Measurements from ENCODE around the gene PLD1.

The PLD1 gene

GRCh38 chr3:171796625-171797264, 13.5 kb downstream of the PLD1 start:
- no peak for DNase-seq

- no peak for DNase-seq
Observed at GRCh38 chr3:171792531-171792930, 17.8 kb downstream of the PLD1 start.

DNA sequence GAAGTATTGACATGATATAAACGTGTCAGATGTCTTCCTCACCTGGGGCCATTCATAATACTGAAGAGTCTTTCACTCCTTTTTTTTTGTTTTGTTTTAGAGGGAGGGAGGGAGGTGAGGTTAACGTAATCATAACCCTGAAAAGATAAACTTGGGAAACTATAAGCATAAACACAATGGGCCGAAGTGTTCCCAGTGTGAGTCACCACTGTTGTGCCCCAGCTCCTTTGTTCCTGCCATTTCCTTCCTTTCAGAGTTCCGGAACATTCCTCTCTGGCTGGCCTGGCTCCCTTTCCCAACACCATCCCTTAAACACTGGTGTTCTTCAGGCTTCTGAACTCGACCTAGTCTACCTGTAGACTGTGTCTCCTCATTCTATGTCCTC, 18.6 kb downstream of the PLD1 start:
- DNase-seq = no peak

- no peak for DNase-seq
Observed at GRCh38 chr3:171790898-171791691, 19.2 kb downstream of the PLD1 start.

GRCh38 chr3:171790574-171790897, 19.7 kb downstream of the PLD1 start:
- DNase-seq = no peak

- no peak for DNase-seq
Observed at GRCh38 chr3:171789759-171790505, 20.4 kb downstream of the PLD1 start.

GRCh38 chr3:171788546-171789351, 21.5 kb downstream of the PLD1 start:
- DNase-seq = no peak

DNA sequence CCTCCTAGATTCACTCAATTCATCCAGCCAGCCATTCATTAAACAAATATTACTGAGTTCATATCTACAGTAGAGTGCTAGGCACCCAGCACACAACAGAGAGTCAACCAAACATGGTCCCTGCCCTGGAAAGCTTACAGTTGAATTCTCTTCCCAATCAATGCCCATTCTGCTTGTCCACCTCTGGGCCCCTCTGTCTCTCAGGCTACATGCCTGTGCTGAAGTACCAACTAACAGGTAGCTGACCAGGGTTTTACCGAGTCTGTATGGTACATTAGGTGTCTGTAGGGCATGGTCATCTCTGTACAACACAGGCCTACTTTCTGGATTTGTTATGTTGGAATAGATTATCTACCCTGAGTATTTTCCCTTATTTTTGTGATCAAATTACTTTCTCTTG, 23.3 kb downstream of the PLD1 start:
- DNase-seq = no peak

GRCh38 chr3:171784937-171785336, 25.3 kb downstream of the PLD1 start:
- DNase-seq = no peak

DNA sequence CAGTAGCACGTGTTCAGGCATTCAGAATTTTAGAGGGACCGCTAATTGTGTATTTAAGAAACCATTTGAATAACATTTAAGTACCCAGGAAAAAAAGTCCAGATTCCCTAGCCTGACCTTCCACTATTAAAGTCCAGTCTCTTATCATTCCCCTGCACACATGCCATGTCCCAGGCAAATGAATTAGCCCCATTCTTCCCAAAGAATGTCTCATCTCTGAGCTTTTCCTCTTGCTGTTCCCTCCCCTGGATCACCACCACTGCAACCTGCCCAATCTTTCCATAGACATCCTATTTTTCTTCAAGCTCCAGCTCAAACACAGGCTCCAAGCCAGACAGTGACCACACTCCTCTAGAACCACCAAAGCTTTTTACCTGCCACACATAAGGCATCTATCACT, 25.9 kb downstream of the PLD1 start:
- no peak for DNase-seq

DNA sequence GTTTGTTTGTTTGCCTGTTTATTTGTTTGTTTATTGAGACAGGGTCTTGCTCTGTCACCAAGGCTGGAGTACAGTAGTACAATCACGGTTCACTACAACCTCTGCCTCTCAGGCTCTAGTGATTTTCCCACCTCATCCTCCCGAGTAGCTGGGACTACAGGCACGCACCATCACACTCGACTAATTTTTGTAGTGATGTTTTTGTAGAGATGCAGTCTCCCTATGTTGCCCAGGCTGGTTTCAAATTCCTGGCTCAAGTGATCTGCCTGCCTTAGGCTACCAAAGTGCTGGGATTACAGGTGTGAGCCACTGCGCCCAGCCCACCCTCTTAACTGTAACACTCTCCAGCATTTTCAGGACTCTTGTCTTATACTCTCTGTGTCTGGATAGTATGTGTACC, 26.7 kb downstream of the PLD1 start:
- no peak for DNase-seq

- DNase-seq = no peak
Observed at GRCh38 chr3:171783086-171783485, 27.2 kb downstream of the PLD1 start.

DNA sequence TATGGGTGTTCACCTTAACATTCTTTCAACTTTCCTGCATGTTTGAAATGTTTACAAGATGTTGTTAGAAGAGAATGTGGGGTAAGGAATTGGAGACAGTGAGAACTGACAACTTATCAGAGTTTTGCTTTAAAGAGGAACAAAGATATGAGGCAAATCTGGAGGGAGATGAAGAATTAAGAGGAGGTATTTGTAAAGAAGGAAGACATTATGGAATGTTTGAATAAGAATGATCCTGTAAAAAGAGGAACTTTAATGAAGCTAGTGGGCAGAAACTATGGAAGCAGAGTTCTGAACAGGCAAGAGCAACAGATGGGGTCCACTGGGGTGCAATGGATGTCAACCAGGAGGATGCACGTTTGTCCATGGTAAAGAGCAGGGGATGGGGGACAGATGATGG, 27.7 kb downstream of the PLD1 start:
- DNase-seq = no peak

DNA sequence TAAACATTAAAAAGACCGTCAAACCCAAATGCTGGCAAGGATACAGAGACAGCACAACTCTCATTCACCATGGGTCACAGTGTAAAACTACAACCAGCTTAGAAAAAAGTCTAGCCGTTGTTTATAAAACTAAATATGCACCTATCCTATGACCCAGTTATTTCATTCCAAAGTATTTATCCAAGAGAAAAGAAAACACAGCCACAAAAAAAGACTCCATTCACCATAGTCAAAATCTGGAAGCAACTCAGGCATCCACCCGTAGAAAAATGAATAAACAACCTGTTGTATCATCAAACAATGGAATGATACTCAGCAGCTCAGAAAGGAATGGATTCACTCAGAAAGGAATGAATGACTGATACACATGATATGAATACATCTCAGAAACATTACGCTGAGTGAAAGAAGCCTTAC, 28.6 kb downstream of the PLD1 start:
- DNase-seq = no peak

GRCh38 chr3:171778493-171778892, 31.8 kb downstream of the PLD1 start:
- DNase-seq = no peak

DNA sequence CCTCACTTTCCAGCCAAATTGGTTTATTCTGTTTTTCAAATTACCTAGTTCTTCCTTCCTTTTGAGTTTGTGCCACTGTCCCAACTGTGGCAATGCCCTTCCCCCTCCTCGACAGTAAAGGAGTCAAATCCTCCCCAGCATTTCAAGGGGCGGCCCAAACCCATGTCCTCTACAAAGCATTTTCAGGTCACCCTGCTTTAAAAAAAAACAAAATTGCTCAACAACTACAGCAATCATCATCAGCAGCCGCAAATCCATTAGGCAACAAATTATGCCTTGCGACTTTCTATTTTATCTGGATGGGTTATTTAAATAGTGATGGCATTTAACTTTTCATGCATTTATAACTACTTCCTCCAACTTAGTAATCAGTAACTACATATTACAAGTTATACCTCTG, 32.7 kb downstream of the PLD1 start:
- DNase-seq = no peak

DNA sequence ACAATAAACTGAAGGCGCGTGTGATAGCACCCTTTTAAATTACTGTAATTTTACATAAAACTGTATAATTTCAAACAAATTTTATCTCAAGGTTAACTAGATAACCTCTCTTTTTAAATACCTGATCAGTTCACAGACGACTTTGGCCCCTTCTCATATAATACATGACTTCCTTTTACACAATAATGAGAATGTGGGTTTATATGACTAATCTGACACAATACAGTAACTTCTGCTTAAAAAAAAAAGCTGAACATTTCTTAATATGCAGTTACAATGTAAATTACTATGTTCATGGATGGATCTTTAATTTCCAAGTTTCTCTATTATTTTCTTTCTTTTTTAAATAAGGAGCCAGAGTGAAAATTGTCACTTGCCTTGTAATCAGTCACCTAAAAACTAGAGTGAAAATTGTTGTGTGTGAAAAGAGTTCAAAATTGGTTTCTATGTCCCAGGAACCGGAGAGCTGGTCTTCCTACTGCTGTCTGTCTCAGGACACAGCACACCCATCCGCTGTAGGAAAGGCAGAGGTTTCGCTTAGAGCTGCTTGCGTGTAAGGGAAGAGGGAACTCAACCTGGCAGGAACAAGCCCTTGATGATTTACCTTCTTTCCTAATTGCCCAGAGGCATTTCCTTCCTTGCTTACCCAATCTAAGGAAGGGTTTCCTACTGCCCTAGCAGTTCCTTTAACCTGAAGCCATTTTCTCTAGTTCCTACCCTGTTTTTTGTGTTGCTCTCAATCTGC, 33.3 kb downstream of the PLD1 start:
- DNase-seq = no peak

DNA sequence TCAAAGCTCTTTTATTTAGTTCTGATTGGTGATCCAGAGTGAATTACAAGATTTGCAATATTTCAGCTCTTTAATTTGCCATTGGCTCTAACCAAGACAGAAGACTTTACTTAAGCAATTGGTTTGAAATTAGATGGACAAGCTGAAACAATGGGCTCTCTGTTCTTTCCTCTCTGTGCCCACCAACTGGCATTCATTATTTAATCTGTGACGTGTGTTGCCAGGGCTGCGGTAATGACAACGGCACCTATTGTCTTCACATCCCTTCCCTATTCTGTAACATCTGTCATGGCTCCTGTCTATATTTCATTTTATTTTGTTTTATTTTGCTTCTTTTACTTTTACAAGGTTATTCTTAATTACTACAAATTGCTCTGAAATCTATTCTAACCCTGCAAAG, 33.9 kb downstream of the PLD1 start:
- no peak for DNase-seq

DNA sequence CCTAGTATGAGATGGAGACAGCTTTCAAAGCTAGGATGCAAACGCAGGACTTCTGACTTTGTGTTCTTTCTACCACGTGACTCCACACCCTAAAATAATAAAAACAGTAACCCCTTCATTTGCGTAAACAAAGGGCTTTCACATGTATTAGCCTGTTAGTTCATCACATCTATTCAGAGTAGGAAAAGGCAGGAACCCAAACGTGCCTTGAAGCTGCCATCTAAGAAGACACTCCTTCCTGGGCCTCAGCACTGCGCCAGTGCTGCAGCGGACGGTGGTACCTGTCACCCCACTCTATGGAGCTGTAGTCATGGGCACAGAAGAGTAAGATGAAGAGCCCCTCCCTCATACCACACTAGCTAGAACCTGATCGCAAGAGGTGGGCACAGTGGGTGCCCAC, 34.3 kb downstream of the PLD1 start:
- DNase-seq = no peak

GRCh38 chr3:171774521-171774920, 35.8 kb downstream of the PLD1 start:
- no peak for DNase-seq

DNA sequence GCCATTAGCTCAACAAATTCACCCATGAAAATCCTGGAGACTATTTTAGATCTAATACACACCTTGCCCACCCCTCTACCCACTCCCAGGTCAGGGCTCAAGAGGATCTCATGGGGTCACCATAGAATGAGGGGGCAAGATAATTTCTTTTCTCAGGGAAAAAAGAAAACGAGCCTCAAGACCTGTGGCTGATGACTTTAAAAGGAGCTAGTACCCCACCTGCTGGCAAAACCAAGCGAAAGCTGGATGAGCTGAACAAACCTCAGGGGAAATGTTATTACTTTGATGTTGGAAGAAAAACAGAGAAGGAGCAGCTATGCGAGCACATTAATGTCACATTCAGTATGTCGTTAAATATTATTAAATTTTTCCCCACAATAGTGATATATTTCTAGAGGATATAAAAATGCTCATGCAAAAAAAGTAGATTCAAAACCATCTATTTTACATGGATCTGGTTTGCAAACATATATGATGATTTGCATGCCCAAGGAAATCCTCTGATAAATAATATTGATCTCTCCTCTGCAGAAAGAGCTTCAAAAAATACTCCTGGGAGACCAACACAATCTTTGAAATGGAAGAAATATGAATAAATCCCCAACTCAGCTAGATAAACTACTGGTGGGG, 37.7 kb downstream of the PLD1 start:
- peak; percentile 44 for DNase-seq

Measured in DMS 273 treated with DMSO at 0.1 percent for 48 hours (cell line).